ENCODE measurements around the gene DFFB. TPM values are rescaled to one million over a fixed set of nuclear protein-coding genes. Genes with fewer than 3 reads are reported as not detected.

The DFFB gene
- total RNA-seq, 4 donors from 2014 or later, result 1.6 to 8.2 (median 3.2) TPM

- Histone ChIP-seq H3K9me3 (peaks cover 0 to 13% (median 0%) of the 10 kb centered on the region in 3 donors), H3K27ac (no peak overlapping the region), H3K27me3 (no peaks in the 10 kb centered on the region), H3K4me1 (no peaks in the 10 kb centered on the region), H3K4me3 (no peak overlapping the region), H3K36me3 (peaks cover 16 to 100% (median 20%) of the 10 kb centered on the region in 3 donors)
- 100% methylated on average over 1 of the region's 1 CpG; no CpG with 5 or more reads in 1 of the 2 donors for WGBS, 2 donors
- intact Hi-C loops (cut with DNase I), result no loop called here
- no peak for TF ChIP-seq CTCF (IDR thresholded peaks at IDR 0.05)
- no peak for TF ChIP-seq POLR2A (IDR thresholded peaks at IDR 0.05)
- no peak for DNase-seq
These were observed 19.6 kb upstream of the DFFB start for GRCh38 chr1:3837685-3838084.

GRCh38 chr1:3838788-3839187 lies 18.5 kb upstream of the DFFB start:
- WGBS, 2 donors, result 99% methylated on average over 11 of the region's 11 CpGs
- Histone ChIP-seq H3K27me3 (no peaks in the 10 kb centered on the region), H3K4me3 (no peak overlapping the region), H3K9me3 (peaks cover 0 to 13% (median 0%) of the 10 kb centered on the region in 3 donors), H3K27ac (no peak overlapping the region), H3K36me3 (peaks cover 17 to 100% (median 20%) of the 10 kb centered on the region in 3 donors), H3K4me1 (no peaks in the 10 kb centered on the region)
- no peak for DNase-seq
- no peak for TF ChIP-seq POLR2A (IDR thresholded peaks at IDR 0.05)
- no peak for TF ChIP-seq CTCF (IDR thresholded peaks at IDR 0.05)
- intact Hi-C loops (cut with DNase I), result no loop called here

GRCh38 chr1:3841491-3841890 lies 15.8 kb upstream of the DFFB start:
- H3K27ac ChIP-seq, result no peak overlapping the region
- TF ChIP-seq POLR2A (IDR thresholded peaks at IDR 0.05) (no peak), CTCF (IDR thresholded peaks at IDR 0.05) (no peak)
- peaks cover 0 to 13% (median 0%) of the 10 kb centered on the region in 3 donors for H3K9me3 ChIP-seq
- no peaks in the 10 kb centered on the region for H3K4me1 ChIP-seq
- WGBS, 2 donors, result 80 to 88% methylated on average over 1 of the region's 7 CpGs
- H3K36me3 ChIP-seq, result peaks cover 17 to 100% (median 20%) of the 10 kb centered on the region in 3 donors
- H3K27me3 ChIP-seq, result no peaks in the 10 kb centered on the region
- DNase-seq, result no peak
- intact Hi-C loops (cut with DNase I), result no loop called here
- no peak overlapping the region for H3K4me3 ChIP-seq

DNA sequence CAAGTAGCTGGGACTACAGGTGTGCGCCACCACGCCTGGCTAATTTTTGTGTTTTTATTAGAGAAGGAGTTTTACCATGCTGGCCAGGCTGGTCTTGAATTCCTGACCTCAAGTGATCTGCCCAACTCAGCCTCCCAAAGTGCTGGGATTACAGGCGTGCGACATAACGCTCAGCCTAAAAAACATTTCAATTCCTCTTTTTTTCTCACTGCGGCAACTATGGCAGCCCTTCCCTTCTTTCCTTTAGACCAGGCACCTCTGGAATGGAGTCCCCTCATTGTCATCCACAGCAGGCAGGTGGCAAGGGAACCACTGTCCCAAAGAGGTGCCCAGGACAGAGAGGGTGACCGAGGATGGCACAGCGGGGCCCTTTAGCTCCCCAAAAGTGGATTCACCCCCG lies 14.4 kb upstream of the DFFB start:
- Histone ChIP-seq H3K4me1 (no peaks in the 10 kb centered on the region), H3K27me3 (no peaks in the 10 kb centered on the region), H3K4me3 (no peak overlapping the region), H3K27ac (no peak overlapping the region), H3K9me3 (peaks cover 0 to 4% (median 0%) of the 10 kb centered on the region in 3 donors), H3K36me3 (peaks cover 17 to 100% (median 22%) of the 10 kb centered on the region in 3 donors)
- DNase-seq, result no peak
- no peak for TF ChIP-seq POLR2A (IDR thresholded peaks at IDR 0.05)
- no peak for TF ChIP-seq CTCF (IDR thresholded peaks at IDR 0.05)
- intact Hi-C loops (cut with DNase I), result no loop called here
- 88 to 92% methylated on average over 7 to 9 of the region's 9 CpGs for WGBS, 2 donors

- H3K9me3 ChIP-seq, result no peaks in the 10 kb centered on the region
- DNase-seq, result no peak
- H3K27ac ChIP-seq, result no peak overlapping the region
- intact Hi-C loops (cut with DNase I), result no loop called here
- H3K4me3 ChIP-seq, result no peak overlapping the region
- WGBS, 2 donors, result 76 to 85% methylated on average over 3 of the region's 3 CpGs
- no peak for TF ChIP-seq POLR2A (IDR thresholded peaks at IDR 0.05)
- TF ChIP-seq CTCF (IDR thresholded peaks at IDR 0.05), result no peak
- H3K4me1 ChIP-seq, result no peaks in the 10 kb centered on the region
- peaks cover 9 to 100% (median 11%) of the 10 kb centered on the region in 3 donors for H3K36me3 ChIP-seq
- H3K27me3 ChIP-seq, result no peaks in the 10 kb centered on the region
These were observed 10.7 kb upstream of the DFFB start for GRCh38 chr1:3846541-3846940.

Data from esophagus squamous epithelium (tissue), 5 donors.